ENCODE data around the gene RTEL1.
"Not testable (repeated sequence)": the region's sequence is repeated elsewhere in the genome, so short reads cannot be mapped to it uniquely, and the experiment has no call there.

Gene RTEL1

GRCh38 chr20:63657937-63658748 lies at the start of gene RTEL1:
Gene RTEL1 (plus strand): TSS chr20:63658312. CDS start chr20:63659403, 1,091 bp downstream.
- peak; percentile 88 for DNase-seq

GRCh38 chr20:63610581-63611435 lies 47.3 kb upstream of the RTEL1 start:
- no peak for DNase-seq

- no peak for DNase-seq
Observed at GRCh38 chr20:63611646-63612045, 46.5 kb upstream of the RTEL1 start.

- no peak for DNase-seq
Observed at GRCh38 chr20:63612276-63612931, 45.7 kb upstream of the RTEL1 start.

- DNase-seq = not testable (repeated sequence)
Observed at GRCh38 chr20:63613863-63614594, 44.1 kb upstream of the RTEL1 start.

- DNase-seq = no peak
Observed at GRCh38 chr20:63617092-63617875, 40.8 kb upstream of the RTEL1 start.

GRCh38 chr20:63617876-63618265 lies 40.2 kb upstream of the RTEL1 start:
- DNase-seq = no peak

- no peak for DNase-seq
Observed at GRCh38 chr20:63618291-63618980, 39.7 kb upstream of the RTEL1 start.

- DNase-seq = no peak
Observed at GRCh38 chr20:63619086-63619485, 39.0 kb upstream of the RTEL1 start.

GRCh38 chr20:63619505-63619904 lies 38.6 kb upstream of the RTEL1 start:
- DNase-seq = no peak

- DNase-seq = no peak
Observed at GRCh38 chr20:63620991-63621390, 37.1 kb upstream of the RTEL1 start.

- no peak for DNase-seq
Observed at GRCh38 chr20:63622096-63622495, 36.0 kb upstream of the RTEL1 start.

- DNase-seq = no peak
Observed at GRCh38 chr20:63622732-63623131, 35.4 kb upstream of the RTEL1 start.

GRCh38 chr20:63624486-63624885 lies 33.6 kb upstream of the RTEL1 start:
- DNase-seq = no peak

- peak; percentile 26 for DNase-seq
Observed at GRCh38 chr20:63625771-63626423, 32.2 kb upstream of the RTEL1 start.

GRCh38 chr20:63626424-63627128 lies 31.5 kb upstream of the RTEL1 start, which contains the start of gene GMEB2:
Gene GMEB2 (minus strand): TSS chr20:63627101. CDS start chr20:63619397, 7,704 bp downstream.
- peak; percentile 92 for DNase-seq

- peak; percentile 96 for DNase-seq
Observed at GRCh38 chr20:63627129-63627750, 30.9 kb upstream of the RTEL1 start.

GRCh38 chr20:63627751-63628245 lies 30.3 kb upstream of the RTEL1 start:
- DNase-seq = no peak

Measured in CD4-positive, alpha-beta T cell treated with Interleukin-17A for 4 hours (primary cell).